KMS-11 (cell line): ENCODE data around the gene SEMA3A.

ENCODE experiments used
- H2AFZ ChIP-seq: fragments of 200-600 bp; sonication (generic); 2 replicates; pipeline ENCODE4 v1.6.1; 2016; ENCODE audit warnings: antibody characterized with exemption, mixed run types, low read depth
- H3K27ac ChIP-seq: fragments of 200-600 bp; sonication (generic); 2 replicates; pipeline ENCODE4 v1.6.1; 2016; ENCODE audit warnings: mild to moderate bottlenecking, mixed run types
- H3K27me3 ChIP-seq: fragments of 200-600 bp; sonication (generic); 2 replicates; pipeline ENCODE4 v1.6.1; 2017; ENCODE audit warnings: mild to moderate bottlenecking, low read depth, mixed run types, moderate library complexity; ENCODE audit not compliant: insufficient read depth
- H3K36me3 ChIP-seq: fragments of 200-600 bp; sonication (generic); 2 replicates; pipeline ENCODE4 v1.6.1; 2017; ENCODE audit warnings: mild to moderate bottlenecking, mixed run types; ENCODE audit not compliant: insufficient read depth
- H3K4me1 ChIP-seq: fragments of 200-600 bp; sonication (generic); 2 replicates; pipeline ENCODE4 v1.6.1; 2016; ENCODE audit warnings: mild to moderate bottlenecking, low read depth, mixed run types; ENCODE audit not compliant: poor library complexity, severe bottlenecking
- H3K4me2 ChIP-seq: fragments of 200-600 bp; sonication (generic); 2 replicates; pipeline ENCODE4 v1.7.0; 2016; ENCODE audit warnings: mild to moderate bottlenecking, mixed run types
- H3K4me3 ChIP-seq: fragments of 200-600 bp; sonication (generic); IDR thresholded peaks from 2 replicates; pipeline ENCODE4 v1.6.1; 2017; ENCODE audit warnings: low read depth, low read length, mixed read lengths; ENCODE audit not compliant: insufficient read depth
- H3K79me2 ChIP-seq: fragments of 200-600 bp; sonication (generic); 2 replicates; pipeline ENCODE4 v1.6.1; 2016; ENCODE audit warnings: low read depth, mixed run types; ENCODE audit not compliant: insufficient read depth
- H3K9ac ChIP-seq: fragments of 200-600 bp; sonication (generic); 2 replicates; pipeline ENCODE4 v1.6.1; 2016; ENCODE audit warnings: mild to moderate bottlenecking, mixed run types
- H4K20me1 ChIP-seq: fragments of 200-600 bp; sonication (generic); 2 replicates; pipeline ENCODE4 v1.6.1; 2016; ENCODE audit warnings: mild to moderate bottlenecking, mixed run types; ENCODE audit not compliant: insufficient read depth
- TF ChIP-seq, protein P1 (sequence below): fragments of 200-600 bp; sonication (generic); conservative IDR thresholded peaks from 2 replicates; pipeline ENCODE4 v1.6.1; 2017; ENCODE audit warnings: low read depth, mild to moderate bottlenecking, antibody characterized with exemption, low read length, moderate library complexity, mixed read lengths

The SEMA3A gene

DNA sequence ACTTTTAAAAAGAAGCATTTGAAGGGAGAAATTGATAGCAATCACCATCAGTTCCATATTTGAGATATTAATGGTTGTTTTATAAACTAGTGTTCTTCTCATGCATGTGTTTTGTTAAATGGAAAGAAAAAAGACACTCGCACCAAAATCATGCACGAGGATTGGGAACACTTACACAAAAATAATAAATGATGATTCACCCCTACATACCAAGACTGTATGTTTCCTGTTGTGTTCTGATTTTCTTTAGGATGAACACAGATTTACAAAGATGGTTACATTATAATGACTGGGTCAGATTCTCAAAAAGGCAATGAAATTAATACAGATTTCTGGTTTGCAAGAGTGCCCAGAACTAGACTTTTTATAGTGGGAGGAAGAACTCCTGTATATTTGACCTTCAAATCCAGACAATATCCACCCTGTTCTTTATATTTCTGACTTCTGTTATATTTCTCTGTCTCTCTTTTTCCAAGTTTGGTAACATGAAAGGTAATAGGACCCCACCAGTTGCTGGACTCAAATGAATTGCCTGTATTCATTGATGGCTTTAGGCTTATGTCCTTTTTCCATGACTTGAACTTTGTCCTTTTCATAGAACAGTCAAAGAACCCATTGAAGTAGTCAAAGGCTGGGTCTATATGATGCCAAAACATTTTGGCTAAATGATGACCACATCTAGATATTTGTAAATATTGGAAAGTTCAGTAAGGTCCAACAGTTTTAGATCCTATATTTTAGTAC lies 54.4 kb downstream of the SEMA3A start:
- Histone ChIP-seq H3K4me3 (no peak overlapping the region), H3K4me2 (no peak overlapping the region), H3K27me3 (no peaks in the 10 kb centered on the region), H3K79me2 (no peaks in the 10 kb centered on the region), H2AFZ (no peak overlapping the region), H3K27ac (no peak overlapping the region), H3K9ac (no peak overlapping the region), H4K20me1 (no peaks in the 10 kb centered on the region), H3K36me3 (no peaks in the 10 kb centered on the region), H3K4me1 (peaks cover 8% of the 10 kb centered on the region)
- TF ChIP-seq, protein P1, sequence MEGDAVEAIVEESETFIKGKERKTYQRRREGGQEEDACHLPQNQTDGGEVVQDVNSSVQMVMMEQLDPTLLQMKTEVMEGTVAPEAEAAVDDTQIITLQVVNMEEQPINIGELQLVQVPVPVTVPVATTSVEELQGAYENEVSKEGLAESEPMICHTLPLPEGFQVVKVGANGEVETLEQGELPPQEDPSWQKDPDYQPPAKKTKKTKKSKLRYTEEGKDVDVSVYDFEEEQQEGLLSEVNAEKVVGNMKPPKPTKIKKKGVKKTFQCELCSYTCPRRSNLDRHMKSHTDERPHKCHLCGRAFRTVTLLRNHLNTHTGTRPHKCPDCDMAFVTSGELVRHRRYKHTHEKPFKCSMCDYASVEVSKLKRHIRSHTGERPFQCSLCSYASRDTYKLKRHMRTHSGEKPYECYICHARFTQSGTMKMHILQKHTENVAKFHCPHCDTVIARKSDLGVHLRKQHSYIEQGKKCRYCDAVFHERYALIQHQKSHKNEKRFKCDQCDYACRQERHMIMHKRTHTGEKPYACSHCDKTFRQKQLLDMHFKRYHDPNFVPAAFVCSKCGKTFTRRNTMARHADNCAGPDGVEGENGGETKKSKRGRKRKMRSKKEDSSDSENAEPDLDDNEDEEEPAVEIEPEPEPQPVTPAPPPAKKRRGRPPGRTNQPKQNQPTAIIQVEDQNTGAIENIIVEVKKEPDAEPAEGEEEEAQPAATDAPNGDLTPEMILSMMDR = no peak

DNA sequence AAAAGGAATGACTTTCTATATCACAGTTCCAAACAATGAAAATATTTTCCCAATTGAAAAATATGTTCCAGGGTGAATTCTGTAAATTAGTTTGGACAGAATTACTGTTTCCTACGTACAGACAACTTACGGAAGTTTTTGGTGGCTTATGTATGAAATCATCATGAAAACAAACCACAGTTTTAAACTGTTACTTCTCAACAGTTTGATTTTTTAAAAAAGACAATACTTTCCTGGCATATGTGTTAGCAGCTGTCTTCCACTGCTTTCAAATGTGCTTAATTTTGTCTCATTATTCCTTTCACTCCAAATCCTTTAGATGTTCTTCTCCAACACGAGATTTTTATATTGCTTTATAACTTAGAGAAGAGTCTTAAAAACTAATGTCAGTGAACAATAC lies 56.2 kb downstream of the SEMA3A start:
- Histone ChIP-seq H3K4me1 (no peaks in the 10 kb centered on the region), H3K9ac (no peak overlapping the region), H3K27ac (no peak overlapping the region), H3K4me3 (no peak overlapping the region), H3K36me3 (no peaks in the 10 kb centered on the region), H3K27me3 (no peaks in the 10 kb centered on the region), H3K4me2 (no peak overlapping the region), H3K79me2 (no peaks in the 10 kb centered on the region), H2AFZ (no peak overlapping the region), H4K20me1 (no peaks in the 10 kb centered on the region)
- TF ChIP-seq, protein P1 = no peak

DNA sequence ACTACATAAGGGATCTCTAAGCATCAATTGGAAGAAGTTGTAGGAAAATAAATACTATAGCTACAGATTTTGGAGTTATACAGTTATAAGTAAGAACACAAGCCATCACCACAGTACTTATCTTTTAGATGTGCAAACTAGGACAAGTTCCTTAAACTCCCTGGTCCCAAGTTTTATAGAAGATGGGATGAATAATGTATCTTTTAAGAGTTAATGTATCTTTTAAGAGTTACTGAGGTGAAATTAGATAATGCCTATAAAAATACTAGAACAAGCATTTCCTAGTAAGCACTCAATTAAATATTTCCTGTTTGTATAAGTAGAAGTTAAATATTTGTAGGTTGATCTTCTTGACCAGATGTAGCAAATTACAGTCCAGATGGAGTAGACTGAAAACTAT lies 56.8 kb downstream of the SEMA3A start:
- H3K4me3 ChIP-seq = no peak overlapping the region
- H3K27me3 ChIP-seq = no peaks in the 10 kb centered on the region
- H3K4me1 ChIP-seq = no peaks in the 10 kb centered on the region
- H3K9ac ChIP-seq = no peak overlapping the region
- H3K27ac ChIP-seq = no peak overlapping the region
- TF ChIP-seq, protein P1 = no peak
- H3K4me2 ChIP-seq = no peak overlapping the region
- no peaks in the 10 kb centered on the region for H3K36me3 ChIP-seq
- no peaks in the 10 kb centered on the region for H3K79me2 ChIP-seq
- H4K20me1 ChIP-seq = no peaks in the 10 kb centered on the region
- H2AFZ ChIP-seq = no peak overlapping the region

DNA sequence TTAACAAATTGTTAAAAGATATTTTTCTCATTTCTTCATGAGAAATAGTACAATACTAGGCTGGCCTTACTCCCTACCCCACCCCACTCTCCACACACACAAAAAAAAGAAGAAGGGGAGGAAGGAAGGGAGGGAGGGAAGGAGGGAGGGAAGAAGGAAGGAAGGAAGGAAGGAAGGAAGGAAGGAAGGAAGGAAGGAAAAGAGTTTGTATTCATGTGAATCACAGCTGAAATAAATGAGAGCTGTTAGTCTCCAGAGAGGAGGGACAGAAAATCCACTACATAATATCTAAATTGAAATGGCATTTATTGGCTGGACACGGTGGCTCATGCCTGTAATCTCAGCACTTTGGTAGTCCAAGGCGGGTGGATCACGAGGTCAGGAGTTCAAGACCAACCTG lies 57.8 kb downstream of the SEMA3A start:
- TF ChIP-seq, protein P1 = no peak
- no peaks in the 10 kb centered on the region for H3K79me2 ChIP-seq
- no peak overlapping the region for H3K4me2 ChIP-seq
- no peak overlapping the region for H3K9ac ChIP-seq
- H3K4me1 ChIP-seq = no peaks in the 10 kb centered on the region
- no peaks in the 10 kb centered on the region for H3K36me3 ChIP-seq
- H3K27me3 ChIP-seq = no peaks in the 10 kb centered on the region
- H2AFZ ChIP-seq = no peak overlapping the region
- no peak overlapping the region for H3K4me3 ChIP-seq
- H4K20me1 ChIP-seq = no peaks in the 10 kb centered on the region
- H3K27ac ChIP-seq = no peak overlapping the region
